ENCODE measurements around the gene SNRNP70. TPM values are rescaled to one million over a fixed set of nuclear protein-coding genes. Genes with fewer than 3 reads are reported as not detected.
"Not testable (repeated sequence)": the region's sequence is repeated elsewhere in the genome, so short reads cannot be mapped to it uniquely, and the experiment has no call there.

Gene SNRNP70
- polyA plus RNA-seq, 3 donors: 170 to 188 (median 186) TPM

DNA sequence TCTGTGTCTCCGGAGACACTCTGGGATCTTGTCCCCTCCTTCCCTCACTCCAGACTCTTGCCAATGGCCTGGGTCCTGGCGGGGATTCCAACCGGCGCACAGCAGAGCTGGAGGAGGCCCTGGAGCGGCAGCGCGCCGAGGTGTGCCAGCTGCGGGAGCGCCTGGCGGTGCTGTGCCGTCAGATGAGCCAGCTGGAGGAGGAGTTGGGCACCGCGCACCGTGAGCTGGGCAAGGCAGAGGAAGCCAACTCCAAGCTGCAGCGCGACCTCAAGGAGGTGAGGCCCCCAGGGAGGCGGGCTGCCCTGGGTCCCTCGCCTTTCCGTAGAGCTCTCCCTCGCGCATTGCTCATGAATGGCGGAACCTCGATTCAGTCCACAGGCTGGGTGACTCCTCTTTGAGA lies 45.1 kb downstream of the SNRNP70 start:
- 92 to 97% (median 94%) methylated on average over 24 of the region's 24 CpGs for WGBS, 3 donors
- H3K27ac ChIP-seq (ENCODE audit: low read depth, low read length): no peak overlapping the region

DNA sequence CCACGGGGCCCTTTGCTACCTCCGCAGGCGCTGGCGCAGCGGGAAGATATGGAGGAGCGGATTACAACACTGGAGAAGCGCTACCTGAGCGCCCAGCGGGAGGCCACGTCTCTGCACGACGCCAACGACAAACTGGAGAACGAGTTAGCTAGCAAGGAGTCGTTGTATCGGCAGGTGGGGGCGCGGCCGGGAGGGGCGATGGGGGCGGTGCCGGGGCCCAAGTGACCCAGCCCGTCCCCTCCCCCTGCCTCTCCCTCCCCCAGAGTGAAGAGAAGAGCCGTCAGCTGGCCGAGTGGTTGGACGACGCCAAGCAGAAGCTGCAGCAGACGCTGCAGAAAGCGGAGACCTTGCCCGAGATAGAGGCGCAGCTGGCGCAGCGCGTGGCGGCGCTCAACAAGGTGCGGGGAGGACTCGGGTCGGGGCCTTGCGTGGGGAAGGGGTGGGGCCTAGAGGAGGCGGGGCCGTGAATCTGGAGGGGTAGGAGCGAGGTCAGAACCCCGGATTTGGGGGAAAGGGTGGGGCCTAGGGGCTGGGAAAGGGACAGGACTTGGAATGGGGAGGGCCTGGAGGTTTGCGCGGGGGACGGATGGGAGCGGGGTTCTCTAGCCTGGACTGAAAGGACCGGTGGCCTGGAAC lies 47.8 kb downstream of the SNRNP70 start:
- H3K27ac ChIP-seq (ENCODE audit: low read depth, low read length): no peak overlapping the region
- WGBS, 3 donors: 28 to 33% (median 32%) methylated on average over 46 to 49 of the region's 49 CpGs

DNA sequence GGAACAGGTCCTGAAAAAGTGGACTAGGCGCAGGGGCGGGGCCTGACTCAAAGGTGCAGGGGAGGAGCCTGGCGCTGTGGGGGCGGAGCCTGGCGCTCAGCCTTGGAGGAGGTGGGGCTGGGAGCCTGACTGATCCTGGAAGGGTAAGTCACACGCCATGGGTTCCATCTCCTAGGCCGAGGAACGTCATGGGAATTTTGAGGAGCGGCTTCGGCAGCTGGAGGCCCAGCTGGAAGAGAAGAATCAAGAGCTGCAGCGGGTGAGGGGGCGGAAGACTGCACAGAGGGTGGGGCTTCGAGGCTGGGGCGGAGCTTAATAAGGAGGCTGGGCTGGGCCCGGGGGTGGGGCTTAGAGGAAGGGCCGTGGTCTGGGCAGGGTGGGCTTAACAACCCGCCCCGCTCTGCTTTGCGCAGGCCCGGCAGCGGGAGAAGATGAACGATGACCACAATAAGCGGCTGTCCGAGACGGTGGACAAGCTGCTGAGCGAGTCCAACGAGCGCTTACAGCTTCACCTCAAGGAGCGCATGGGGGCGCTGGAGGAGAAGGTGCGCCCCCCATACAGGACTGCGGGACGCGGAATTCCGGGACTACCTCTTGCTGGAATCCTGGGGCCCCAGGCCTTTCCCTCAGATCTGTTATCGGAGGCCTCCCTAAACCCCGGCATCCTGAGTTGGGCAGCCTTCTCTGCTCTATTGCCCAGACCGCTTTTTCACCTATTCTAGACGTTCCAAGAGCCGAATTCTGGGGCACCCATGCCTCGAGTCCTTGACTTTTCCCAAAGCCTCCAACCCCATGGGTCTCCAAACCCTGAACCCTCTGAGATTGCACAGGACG lies 48.6 kb downstream of the SNRNP70 start:
- 26 to 45% (median 43%) methylated on average over 39 to 42 of the region's 42 CpGs for WGBS, 3 donors
- H3K27ac ChIP-seq (ENCODE audit: low read depth, low read length): no peak overlapping the region

DNA sequence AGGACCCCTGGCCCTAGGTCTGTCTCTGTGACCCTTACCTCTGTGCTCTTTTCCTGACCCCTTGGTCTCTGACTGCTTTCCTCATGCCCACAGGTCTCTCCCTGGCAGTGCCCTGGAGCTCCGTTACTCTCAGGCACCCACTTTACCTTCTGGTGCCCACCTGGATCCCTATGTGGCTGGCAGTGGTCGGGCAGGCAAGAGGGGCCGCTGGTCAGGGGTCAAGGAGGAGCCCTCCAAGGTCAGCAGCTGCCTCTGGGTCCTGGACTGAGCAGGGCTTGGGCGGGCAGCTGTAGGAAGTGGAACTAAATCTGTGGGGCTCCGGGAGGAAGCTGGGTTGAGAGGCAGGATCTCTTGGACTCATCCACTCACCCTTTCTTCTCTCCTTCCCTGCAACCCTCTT lies 50.4 kb downstream of the SNRNP70 start:
- H3K27ac ChIP-seq (ENCODE audit: low read depth, low read length): no peak overlapping the region
- WGBS, 3 donors: 89 to 94% (median 89%) methylated on average over 5 of the region's 5 CpGs

DNA sequence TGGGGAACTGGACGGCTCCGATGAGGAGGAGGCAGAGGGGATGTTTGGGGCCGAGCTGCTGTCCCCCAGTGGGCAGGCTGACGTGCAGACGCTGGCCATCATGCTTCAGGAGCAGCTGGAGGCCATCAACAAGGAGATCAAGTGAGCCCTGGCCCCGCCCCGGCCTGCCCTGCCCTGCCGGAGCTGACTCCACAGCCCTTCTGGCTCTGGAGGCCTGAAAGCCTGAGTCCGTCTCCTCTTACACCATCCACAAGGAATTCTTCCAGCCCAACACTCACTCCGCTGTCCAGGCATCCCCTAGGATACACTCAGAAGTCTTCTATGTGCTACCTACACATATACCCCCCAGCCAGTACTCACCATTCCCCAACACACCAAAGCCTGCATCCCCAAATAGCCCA lies 51.5 kb downstream of the SNRNP70 start:
- H3K27ac ChIP-seq (ENCODE audit: low read depth, low read length): no peak overlapping the region
- WGBS, 3 donors: 66 to 84% (median 72%) methylated on average over 10 of the region's 10 CpGs

DNA sequence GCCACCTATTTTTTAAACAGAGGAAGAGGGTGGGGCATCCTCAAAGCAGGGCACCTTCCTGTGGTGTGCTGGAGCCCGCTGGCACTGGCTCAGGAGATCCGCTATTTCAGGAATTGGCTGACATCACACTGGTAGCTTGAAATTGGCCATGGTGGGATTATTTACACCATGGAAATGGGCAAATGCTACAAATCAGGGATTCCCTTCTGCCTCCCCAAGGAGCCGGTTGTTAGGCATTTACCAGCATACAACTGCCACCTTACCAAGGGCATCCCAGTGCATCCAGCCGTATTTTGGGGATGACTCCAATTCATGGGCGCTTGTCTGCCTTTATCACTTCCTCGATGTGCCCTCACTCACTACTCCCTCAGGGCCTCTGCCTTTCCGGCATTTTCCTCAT lies 55.7 kb downstream of the SNRNP70 start:
- 75 to 86% (median 85%) methylated on average over 7 of the region's 7 CpGs for WGBS, 3 donors
- no peak overlapping the region for H3K27ac ChIP-seq (ENCODE audit: low read depth, low read length)

DNA sequence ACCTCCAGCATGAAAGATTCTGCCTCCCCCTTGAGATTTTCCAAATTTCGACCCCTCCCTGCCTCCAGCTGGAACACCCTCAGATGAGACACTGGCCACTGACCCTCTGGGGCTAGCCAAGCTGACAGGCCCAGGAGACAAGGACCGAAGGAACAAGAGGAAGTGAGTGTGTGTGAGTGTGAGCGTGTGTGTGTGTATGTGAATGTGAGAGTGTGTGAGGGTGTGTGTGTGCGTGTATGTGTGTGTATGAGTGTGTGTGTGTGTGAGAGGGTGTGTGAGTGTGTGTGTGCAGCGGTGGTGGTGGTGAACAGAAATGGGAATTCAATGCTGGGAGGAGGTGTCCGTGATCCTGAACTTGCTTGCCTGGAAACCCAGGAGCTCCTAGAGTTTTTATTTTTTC lies 56.1 kb downstream of the SNRNP70 start:
- H3K27ac ChIP-seq (ENCODE audit: low read depth, low read length): no peak overlapping the region

DNA sequence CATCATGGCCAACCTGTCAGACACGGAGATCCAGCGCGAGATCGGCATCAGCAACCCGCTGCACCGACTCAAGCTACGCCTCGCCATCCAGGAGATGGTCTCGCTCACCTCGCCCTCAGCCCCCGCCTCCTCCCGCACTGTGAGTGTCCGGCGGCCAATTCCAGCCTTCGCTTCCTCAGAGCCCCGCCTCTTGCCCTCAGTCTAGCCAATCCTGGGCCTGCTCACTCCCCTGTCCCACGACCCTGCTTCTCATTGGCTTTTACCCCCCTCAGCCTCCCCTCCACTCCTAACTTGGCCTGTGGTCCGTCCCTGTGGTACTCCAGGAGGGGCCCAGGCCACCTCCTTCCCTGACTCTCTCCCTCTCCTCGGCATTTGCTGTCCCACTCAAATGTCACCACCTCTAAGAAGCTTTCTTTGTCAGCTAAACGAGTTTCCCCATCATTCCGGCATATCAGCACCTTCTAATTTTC lies 57.6 kb downstream of the SNRNP70 start:
- H3K27ac ChIP-seq (ENCODE audit: low read depth, low read length): no peak overlapping the region

More for the DNA sequence above, 56.1 kb downstream of the SNRNP70 start:
- 80 to 84% (median 80%) methylated on average over 6 of the region's 6 CpGs for WGBS, 3 donors

DNA sequence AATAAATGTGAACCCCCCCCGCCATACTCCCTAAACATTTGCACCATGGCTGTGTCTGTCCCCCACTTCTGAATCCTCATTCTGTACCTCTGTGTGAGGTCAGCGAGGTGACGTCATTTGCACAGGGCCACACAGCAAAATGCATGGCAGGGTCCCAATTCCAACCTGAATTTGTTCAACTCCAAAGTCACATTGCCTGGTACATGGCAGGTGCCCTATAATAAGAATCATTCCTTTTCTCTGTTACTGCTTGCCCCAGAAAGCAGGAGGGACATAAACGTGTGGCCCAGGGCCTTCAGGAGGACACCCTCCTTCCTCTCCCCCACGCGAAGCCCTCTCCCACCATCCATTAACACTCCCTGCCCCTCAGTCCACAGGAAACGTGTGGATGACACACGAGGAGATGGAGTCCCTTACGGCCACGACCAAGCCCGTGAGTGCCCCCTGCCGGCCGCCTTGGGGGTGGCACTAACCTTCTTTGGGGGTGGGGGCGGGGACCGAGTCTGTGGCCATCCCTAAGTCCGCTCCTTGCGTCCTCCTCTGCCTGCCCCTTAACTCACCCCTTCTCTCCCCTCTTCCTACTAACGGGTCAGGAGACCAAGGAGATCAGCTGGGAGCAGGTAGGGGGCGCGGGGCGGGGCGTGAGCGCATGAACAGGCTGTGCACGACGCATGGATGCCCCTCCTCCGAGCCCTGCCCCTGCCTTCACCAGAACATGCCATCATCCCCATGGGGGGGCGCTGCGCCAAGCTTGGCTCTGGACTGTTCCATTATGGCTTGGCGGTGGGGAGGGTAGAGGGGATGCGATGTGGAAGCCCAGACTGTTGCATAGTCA lies 60.5 kb downstream of the SNRNP70 start:
- H3K27ac ChIP-seq (ENCODE audit: low read depth, low read length): no peak overlapping the region
- WGBS, 3 donors: 8 to 10% (median 9%) methylated on average over 25 to 30 of the region's 30 CpGs

More for the DNA sequence above, 57.6 kb downstream of the SNRNP70 start:
- WGBS, 3 donors: 3 to 7% (median 4%) methylated on average over 20 to 21 of the region's 21 CpGs

DNA sequence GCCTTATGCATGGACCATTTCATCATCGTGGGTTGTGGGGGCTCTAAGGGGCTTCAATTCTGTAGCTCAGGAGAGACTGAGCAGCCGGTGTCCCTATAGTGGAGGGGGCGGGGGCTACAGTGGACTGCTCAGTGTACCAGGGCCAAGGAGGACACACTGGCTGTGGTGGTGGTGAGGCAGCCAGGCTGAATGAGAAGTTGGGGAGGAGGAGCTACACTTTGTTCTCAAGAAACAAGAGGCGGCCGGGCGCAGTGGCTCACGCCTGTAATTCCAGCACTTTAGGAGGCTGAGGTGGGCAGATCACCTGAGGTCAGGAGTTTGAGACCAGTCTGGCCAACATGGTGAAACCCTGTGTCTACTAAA lies 61.1 kb downstream of the SNRNP70 start:
- not testable (repeated sequence) for H3K27ac ChIP-seq (ENCODE audit: low read depth, low read length)
- WGBS, 3 donors: 33 to 47% (median 40%) methylated on average over 7 of the region's 7 CpGs

DNA sequence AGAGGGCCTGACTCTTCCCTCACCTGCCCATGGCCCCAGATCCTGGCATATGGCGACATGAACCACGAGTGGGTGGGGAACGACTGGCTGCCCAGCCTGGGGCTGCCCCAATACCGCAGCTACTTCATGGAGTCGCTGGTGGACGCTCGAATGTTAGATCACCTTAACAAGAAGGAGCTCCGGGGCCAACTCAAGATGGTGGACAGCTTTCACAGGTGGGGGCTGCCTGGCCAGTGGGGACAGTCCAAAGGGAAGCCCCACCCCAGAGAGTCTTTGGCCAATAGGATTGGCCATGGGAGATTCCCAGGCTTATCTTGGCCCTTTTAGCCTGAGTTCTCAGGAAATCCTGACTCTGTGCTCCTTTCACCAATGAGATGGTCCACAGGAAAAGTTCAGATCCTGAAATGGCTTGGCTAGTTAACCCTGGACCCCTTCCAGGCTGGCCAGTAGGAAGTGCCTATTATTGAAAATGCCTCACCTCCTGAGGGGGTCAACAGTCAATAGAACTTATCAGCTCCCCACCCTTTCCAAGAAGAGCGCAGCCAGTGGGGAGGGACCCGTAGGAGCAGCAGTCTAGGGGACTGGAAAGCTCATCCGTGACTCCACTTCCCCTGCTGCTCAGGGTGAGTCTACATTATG lies 62.9 kb downstream of the SNRNP70 start:
- H3K27ac ChIP-seq (ENCODE audit: low read depth, low read length): no peak overlapping the region
- WGBS, 3 donors: 66 to 74% (median 70%) methylated on average over 11 of the region's 11 CpGs

DNA sequence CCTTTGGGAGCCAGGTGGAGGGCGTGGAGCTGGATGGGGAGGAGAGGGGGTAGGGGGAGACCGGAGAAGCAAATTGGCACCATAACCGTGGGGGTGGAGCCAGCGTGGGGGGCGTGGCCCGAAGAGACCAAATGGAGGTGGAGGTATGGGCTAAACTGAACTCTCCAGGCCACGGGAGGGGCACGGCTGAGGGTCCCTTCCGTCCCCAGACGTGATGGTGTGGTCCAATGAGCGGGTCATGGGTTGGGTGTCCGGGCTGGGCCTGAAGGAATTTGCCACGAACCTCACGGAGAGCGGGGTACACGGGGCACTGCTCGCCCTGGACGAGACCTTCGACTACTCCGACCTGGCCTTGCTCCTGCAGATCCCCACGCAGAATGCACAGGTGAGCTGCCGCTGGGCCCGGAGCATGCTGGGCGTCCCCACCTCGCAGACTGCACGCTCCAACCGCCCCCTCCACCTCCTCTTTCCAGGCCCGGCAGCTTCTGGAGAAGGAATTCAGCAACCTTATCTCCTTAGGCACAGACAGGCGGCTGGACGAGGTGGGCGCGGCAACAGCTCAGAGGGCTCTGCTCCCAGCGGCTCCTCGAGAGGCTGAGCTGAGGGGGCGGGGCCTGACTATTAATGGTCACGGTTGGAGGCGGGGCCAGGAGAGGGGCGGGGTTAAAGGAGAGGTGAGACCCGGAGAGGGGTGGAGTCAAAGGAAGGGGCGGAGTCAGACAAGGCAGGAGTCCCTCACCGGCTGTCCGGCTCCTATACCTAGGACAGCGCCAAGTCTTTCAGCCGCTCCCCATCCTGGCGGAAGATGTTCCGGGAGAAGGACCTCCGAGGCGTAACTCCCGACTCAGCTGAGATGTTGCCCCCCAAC lies 63.8 kb downstream of the SNRNP70 start:
- 3 to 4% (median 3%) methylated on average over 46 to 49 of the region's 49 CpGs for WGBS, 3 donors
- no peak overlapping the region for H3K27ac ChIP-seq (ENCODE audit: low read depth, low read length)

DNA sequence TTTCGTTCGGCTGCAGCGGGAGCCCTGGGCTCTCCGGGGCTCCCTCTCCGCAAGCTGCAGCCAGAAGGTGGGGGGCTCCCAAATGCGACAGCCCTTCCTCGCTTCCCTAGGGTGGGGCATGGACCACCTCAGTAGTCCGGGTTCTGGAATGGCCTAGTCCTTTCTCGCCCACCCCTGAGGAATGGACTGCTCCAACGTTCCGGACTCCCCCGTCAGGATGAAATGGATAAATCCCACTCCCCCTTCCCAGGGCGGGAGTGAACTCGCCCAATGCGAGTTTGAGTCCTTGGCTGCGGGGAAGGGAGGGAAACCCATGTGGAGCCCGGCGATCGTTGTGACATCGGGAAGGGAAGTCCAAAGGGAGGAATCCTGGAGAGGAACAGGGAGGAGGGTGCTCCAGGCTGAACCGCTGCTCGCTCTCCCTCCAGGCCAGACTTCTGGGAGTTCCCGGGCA lies 64.4 kb downstream of the SNRNP70 start:
- 0 to 1% (median 0%) methylated on average over 23 of the region's 23 CpGs for WGBS, 3 donors
- no peak overlapping the region for H3K27ac ChIP-seq (ENCODE audit: low read depth, low read length)

DNA sequence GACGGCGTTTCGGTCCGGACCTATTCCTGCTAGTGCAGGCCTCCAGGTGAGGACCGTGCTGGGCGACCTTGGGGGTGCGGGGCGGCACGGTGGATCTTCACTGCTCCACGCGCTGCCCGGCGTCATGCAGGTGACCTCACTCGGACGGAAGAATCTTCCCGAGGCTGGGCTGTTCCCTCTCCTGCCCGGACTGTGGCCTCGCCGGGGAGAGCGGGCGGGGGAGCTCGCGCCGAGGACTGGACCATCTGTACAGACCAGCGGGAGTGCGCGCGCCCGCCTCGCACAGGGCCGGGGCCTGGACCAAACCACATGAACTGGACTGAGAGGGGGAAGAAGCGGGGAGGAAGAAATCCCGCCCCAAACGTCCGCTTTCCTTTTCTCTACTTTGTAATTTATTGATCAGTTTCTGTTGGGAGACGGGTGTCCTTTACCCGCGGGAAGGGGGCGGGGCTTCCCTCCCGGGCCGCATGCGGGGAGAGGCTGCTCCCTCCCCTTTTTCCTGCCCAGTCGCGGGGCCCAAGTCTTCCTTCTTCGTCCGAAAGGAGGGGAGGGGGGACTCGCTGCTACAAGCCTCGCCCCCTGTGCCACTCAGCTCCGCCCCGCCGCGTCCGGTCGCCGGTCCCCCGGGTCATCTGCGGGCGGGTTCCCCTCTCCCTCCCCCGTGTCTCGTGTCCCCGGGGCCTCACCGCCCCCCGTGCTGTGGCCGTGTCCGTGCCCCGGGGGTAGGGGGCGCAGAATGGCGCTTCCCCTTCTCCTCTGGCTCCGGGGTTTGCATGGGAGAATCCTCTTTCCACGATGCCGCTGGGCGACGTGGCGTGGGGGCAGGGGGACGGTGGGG lies 65.1 kb downstream of the SNRNP70 start:
- H3K27ac ChIP-seq (ENCODE audit: low read depth, low read length): no peak overlapping the region
- WGBS, 3 donors: 0 to 1% (median 0%) methylated on average over 63 to 73 of the region's 75 CpGs

DNA sequence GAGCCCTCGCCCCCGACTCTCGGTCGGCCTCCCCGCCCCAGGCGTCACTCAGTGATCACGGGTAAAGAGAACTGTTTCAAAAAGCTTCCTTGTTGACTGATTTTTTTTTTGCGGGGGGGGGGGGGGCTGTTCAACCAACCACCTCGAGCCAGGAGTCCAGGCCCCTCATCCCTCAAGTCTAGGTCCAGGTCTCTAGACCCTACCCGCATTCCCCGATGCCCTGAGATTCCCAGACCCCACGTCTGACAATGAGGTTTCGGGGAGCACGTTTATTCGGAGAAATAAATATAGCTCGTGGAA lies 65.6 kb downstream of the SNRNP70 start:
- WGBS, 3 donors: 6 to 10% (median 8%) methylated on average over 15 to 16 of the region's 16 CpGs
- H3K27ac ChIP-seq (ENCODE audit: low read depth, low read length): no peak overlapping the region

DNA sequence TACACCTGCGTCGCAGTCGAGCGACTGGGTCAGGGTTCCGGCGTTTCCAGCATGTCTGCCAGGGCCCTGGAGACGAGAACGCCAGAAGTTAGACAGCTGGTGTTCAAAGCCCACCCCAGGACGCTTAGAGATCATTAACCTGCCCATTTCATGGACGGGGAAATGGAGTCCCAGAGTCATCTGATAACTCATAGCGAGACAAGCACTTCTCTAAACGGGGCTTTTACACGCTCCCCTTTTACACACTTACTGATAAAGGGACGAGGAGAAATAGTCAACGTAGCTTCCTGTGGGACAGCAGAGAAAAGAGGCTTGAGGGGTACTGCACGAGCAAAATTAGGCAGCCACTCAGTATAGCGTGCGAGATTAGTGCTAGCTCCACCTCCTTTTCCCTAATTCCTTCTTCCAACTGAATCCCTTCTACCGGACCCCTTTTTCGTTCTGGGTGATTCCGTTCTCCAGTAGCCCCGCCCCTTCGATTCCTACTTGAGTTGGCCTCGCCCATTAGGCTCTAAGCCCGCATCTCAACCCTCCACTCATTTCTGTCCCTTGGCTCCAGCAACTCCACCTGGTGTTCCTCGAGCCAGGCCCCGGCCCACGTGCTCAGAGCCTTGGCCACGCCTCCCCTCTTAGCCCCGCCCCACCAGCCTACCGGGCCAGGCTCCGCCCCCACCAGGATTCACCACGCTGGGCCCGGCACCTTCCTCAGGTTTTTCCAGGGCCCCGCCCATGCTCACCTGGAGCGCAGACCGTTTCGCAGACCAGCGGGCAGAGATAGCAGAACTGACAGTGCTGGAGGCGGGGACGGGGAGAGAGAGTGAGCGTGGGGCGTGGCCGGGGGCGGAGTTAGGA lies 66.2 kb downstream of the SNRNP70 start:
- WGBS, 3 donors: 9% methylated on average over 45 of the region's 45 CpGs
- no peak overlapping the region for H3K27ac ChIP-seq (ENCODE audit: low read depth, low read length)

Data from adipose tissue (tissue), 3 donors.